Esophagus muscularis mucosa (tissue), 4 donors: Measurements from ENCODE around the gene DHX32. TPM values are rescaled to one million over a fixed set of nuclear protein-coding genes. Genes with fewer than 3 reads are reported as not detected.

Experiments used
- DNase-seq: peaks from one replicate; pipeline ENCODE4 v3.0.0-alpha.2; 2017; ENCODE audit errors: extremely low spot score
- H3K27ac ChIP-seq, 4 donors: fragments of 200-600 bp; sonication (generic); replicated peaks in 1 of 4; 1 replicate in 3 of 4; 2 replicates in 1 of 4; pipeline ENCODE4 v1.5.1; 2016 to 2019; ENCODE audit warnings: mild to moderate bottlenecking in 1 of 4
- H3K27me3 ChIP-seq, 4 donors: fragments of 200-600 bp; sonication (generic); one replicate each; pipeline versions ENCODE4 v1.5.1 to v1.6.0; 2016 to 2019
- H3K36me3 ChIP-seq, 4 donors: fragments of 200-600 bp; sonication (generic); one replicate each; pipeline ENCODE4 v1.5.1; 2016 to 2019
- H3K4me1 ChIP-seq, 4 donors: fragments of 200-600 bp; sonication (generic); one replicate each; pipeline ENCODE4 v1.5.1; 2016 to 2019
- H3K4me3 ChIP-seq, 4 donors: fragments of 200-600 bp; sonication (generic); 1 replicate in 2 of 4; 2 replicates in 2 of 4; pipeline ENCODE4 v1.5.1; 2016 to 2019; ENCODE audit warnings: mild to moderate bottlenecking in 4 of 4, moderate library complexity in 1 of 4
- H3K9me3 ChIP-seq, 4 donors: fragments of 200-600 bp; sonication (generic); 1 replicate in 3 of 4; 2 replicates in 1 of 4; pipeline ENCODE4 v1.5.1; 2016 to 2019
- CTCF ChIP-seq, 3 experiments: fragments of 200-600 bp in 2 of 3; fragments of 450-650 bp in 1 of 3; sonication (generic) in 2 of 3; IDR thresholded peaks; one replicate each; pipeline ENCODE4 v1.5.1; 2017 to 2019; ENCODE audit warnings: antibody characterized with exemption in 3 of 3, mild to moderate bottlenecking in 2 of 3, moderate library complexity in 1 of 3
- EP300 ChIP-seq: sonication (generic); formaldehyde crosslinking; IDR thresholded peaks from one replicate; pipeline ENCODE4 v1.6.1; 2017; ENCODE audit warnings: antibody characterized with exemption
- POLR2A ChIP-seq: fragments of 450-650 bp; IDR thresholded peaks from one replicate; pipeline ENCODE4 v1.6.1; 2017; ENCODE audit warnings: antibody characterized with exemption, moderate library complexity, mild to moderate bottlenecking, low read depth
- POLR2AphosphoS5 ChIP-seq, 2 donors: sonication (generic); formaldehyde crosslinking; IDR thresholded peaks; one replicate each; pipeline ENCODE4 v1.6.1; 2017; ENCODE audit warnings: antibody characterized with exemption in 2 of 2
- WGBS: methylation state at CpG from one replicate; pipeline ENCODE4 v1.1.5; 2018; 5-methylcytosine and 5-hydroxymethylcytosine counted together
- intact Hi-C: fragments of 100-400 bp; cut with DNase I; formaldehyde crosslinking; loops from one replicate; pipeline ENCODE4 v1.15.1; 2023
- total RNA-seq, 4 donors: library from RNA; depleted of rRNA; stranded (reverse); fragments of >200 nt; gene quantifications; one replicate each; pipeline versions ENCODE4 v1.1.0 to v1.2.1, GENCODE V29; 2016

DHX32 gene
- total RNA-seq, 4 donors from 2014 or later, result 22.4 to 26.2 (median 25.0) TPM

DNA sequence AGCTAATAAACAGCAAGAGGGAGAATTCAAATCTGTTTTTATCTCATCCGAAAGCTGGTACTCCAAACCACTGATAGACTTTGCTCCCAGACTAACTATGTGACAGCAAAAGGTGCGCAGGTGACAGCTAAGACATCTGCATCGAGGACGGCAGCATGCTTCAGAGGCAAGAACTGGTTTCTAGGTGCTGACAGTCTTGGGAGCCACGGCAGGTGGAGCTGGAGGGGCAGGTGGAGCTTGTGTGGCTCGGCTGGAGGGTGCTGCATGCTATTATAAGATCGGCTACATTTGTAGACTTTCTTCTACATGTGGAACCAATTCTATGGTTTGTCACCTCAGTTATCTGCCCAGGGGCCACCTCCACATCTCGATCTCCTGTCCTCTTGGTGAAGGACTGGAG is 83.7 kb downstream of the DHX32 start:
- 92% methylated on average over 8 of the region's 8 CpGs for WGBS
- no peaks in the 10 kb centered on the region for H3K27me3 ChIP-seq
- no peak overlapping the region for H3K27ac ChIP-seq
- no peak overlapping the region for H3K4me3 ChIP-seq
- H3K36me3 ChIP-seq, result peaks cover 36 to 100% (median 68%) of the 10 kb centered on the region in 4 donors
- intact Hi-C loops, result no loop called here
- TF ChIP-seq POLR2A (no peak), CTCF (IDR thresholded peaks at IDR 0.05) (no peak), POLR2AphosphoS5 (IDR thresholded peaks at IDR 0.05) (no peak), EP300 (no peak)
- H3K4me1 ChIP-seq, result no peaks in the 10 kb centered on the region
- no peak for DNase-seq
- no peaks in the 10 kb centered on the region for H3K9me3 ChIP-seq

GRCh38 chr10:125795637-125796190 is 85.4 kb downstream of the DHX32 start:
- peaks cover 40 to 93% (median 74%) of the 10 kb centered on the region in 4 donors for H3K36me3 ChIP-seq
- H3K9me3 ChIP-seq, result no peaks in the 10 kb centered on the region
- no peak overlapping the region for H3K27ac ChIP-seq
- intact Hi-C loops, result no loop called here
- 86% methylated on average over 8 of the region's 8 CpGs for WGBS
- no peak for DNase-seq
- no peaks in the 10 kb centered on the region for H3K27me3 ChIP-seq
- H3K4me3 ChIP-seq, result no peak overlapping the region
- H3K4me1 ChIP-seq, result no peaks in the 10 kb centered on the region
- TF ChIP-seq POLR2A (no peak), POLR2AphosphoS5 (IDR thresholded peaks at IDR 0.05) (no peak)

DNA sequence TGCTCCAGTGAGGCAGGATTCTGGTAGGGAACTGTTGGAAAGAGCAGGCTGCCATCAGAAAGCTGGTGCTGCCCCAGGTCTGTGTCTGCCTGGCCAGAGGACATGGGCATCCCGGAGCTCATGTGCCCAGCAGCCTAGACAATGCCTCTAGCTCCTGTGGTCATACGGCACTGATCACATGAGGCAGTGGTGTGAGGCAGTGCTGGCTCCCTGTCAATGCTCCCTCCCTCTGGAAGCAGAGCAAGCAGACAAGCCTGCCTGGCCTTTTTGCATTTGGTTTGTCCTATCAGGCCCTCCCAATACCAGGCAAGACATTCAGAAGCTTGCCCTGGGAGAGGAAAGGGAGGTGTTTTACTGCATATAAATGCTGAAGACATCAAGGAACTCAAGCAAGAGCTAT is 86.0 kb downstream of the DHX32 start:
- H3K4me1 ChIP-seq, result no peaks in the 10 kb centered on the region
- no peak for DNase-seq
- no CpG with 5 or more reads among the region's 2 CpGs for WGBS
- no peaks in the 10 kb centered on the region for H3K27me3 ChIP-seq
- H3K36me3 ChIP-seq, result peaks cover 40 to 87% (median 71%) of the 10 kb centered on the region in 4 donors
- no peak overlapping the region for H3K27ac ChIP-seq
- intact Hi-C loops, result no loop called here
- no peak overlapping the region for H3K4me3 ChIP-seq
- no peaks in the 10 kb centered on the region for H3K9me3 ChIP-seq
- TF ChIP-seq POLR2A (no peak), CTCF (IDR thresholded peaks at IDR 0.05) (no peak), EP300 (no peak), POLR2AphosphoS5 (IDR thresholded peaks at IDR 0.05) (no peak)

GRCh38 chr10:125792342-125793300 is 88.5 kb downstream of the DHX32 start:
- TF ChIP-seq CTCF (IDR thresholded peaks at IDR 0.05), result no peak
- no peak for TF ChIP-seq EP300
- no peak for TF ChIP-seq POLR2A
- no peak for TF ChIP-seq POLR2AphosphoS5 (IDR thresholded peaks at IDR 0.05)
- WGBS, result 87% methylated on average over 12 of the region's 14 CpGs
- no peak for DNase-seq
- intact Hi-C loops, result no loop called here
- Histone ChIP-seq H3K4me1 (no peaks in the 10 kb centered on the region), H3K9me3 (no peaks in the 10 kb centered on the region), H3K36me3 (peaks cover 44 to 92% (median 85%) of the 10 kb centered on the region in 4 donors), H3K27me3 (no peaks in the 10 kb centered on the region), H3K4me3 (no peak overlapping the region), H3K27ac (no peak overlapping the region)

DNA sequence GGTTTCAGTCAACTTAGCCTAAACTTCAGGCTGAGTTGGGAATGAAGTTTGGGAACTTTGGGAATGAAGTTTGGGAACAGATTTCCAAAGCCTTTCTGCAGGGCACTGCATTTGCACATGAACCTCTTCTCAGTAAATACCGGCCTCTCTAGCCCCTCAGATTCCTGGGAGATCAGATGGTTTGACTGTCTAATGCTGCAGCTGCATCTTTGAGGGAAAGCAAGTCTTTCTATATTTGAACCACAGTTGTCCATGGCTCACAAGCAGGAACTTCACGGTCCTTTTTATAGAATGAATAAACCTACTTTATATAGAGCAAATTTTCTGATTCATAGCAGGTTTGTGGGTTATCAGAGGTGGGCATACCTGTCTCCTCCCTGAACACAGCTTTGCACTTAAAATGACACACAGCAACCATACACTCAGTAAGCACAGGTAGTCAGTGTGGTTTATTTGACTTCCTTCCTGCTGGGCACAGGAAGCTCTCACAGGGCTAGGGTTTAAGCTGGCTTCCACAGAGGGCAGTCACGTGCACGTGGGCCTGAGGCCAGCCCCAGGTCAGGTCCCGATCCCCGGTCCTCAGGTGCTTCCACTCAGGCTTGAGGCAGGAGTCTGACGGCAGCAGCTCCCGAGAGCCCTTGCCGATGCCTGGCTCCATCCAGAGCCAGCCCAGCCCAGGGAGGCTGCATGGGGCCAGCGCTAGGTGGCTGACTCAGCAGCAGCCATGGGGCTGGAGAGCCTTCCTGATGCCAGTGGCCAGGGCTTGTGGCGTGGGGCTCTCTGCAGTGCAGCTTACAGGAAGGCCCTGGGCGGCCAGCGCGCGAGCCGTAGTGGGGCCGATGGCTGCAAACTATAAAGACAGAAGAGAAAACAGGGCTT is 92.7 kb downstream of the DHX32 start:
- DNase-seq, result no peak
- no peaks in the 10 kb centered on the region for H3K9me3 ChIP-seq
- WGBS, result 97% methylated on average over 7 of the region's 17 CpGs

More for the DNA sequence above, 92.7 kb downstream of the DHX32 start:
- no peaks in the 10 kb centered on the region for H3K4me1 ChIP-seq
- H3K27me3 ChIP-seq, result no peaks in the 10 kb centered on the region
- H3K4me3 ChIP-seq, result no peak overlapping the region
- no peak overlapping the region for H3K27ac ChIP-seq
- peaks cover 20 to 52% (median 49%) of the 10 kb centered on the region in 4 donors for H3K36me3 ChIP-seq
- intact Hi-C loops, result no loop called here
- TF ChIP-seq EP300, result no peak
- TF ChIP-seq POLR2A, result no peak
- no peak for TF ChIP-seq POLR2AphosphoS5 (IDR thresholded peaks at IDR 0.05)
- TF ChIP-seq CTCF (IDR thresholded peaks at IDR 0.05), result no peak
